Measurements from ENCODE around the gene MRTFA.

DNA sequence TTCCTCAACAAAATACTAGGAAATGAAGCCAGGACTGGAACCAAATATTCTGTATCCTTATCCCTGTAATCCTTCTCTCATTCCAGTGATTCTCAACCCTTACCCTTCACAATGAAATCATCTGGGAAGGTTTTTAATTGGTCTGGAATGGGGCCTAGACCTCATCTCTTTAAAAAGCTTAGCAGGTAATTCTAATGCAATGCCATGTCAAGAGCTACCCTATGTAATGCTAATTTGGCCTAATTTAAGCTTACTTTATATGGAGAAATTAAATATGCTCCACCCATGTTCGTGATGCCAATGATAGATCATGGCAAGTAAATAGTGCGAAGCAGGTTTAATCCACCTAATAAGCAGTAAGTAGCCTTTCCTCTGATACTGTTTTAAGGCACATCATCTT, 164.5 kb downstream of the MRTFA start:
- TF ChIP-seq, protein P1, sequence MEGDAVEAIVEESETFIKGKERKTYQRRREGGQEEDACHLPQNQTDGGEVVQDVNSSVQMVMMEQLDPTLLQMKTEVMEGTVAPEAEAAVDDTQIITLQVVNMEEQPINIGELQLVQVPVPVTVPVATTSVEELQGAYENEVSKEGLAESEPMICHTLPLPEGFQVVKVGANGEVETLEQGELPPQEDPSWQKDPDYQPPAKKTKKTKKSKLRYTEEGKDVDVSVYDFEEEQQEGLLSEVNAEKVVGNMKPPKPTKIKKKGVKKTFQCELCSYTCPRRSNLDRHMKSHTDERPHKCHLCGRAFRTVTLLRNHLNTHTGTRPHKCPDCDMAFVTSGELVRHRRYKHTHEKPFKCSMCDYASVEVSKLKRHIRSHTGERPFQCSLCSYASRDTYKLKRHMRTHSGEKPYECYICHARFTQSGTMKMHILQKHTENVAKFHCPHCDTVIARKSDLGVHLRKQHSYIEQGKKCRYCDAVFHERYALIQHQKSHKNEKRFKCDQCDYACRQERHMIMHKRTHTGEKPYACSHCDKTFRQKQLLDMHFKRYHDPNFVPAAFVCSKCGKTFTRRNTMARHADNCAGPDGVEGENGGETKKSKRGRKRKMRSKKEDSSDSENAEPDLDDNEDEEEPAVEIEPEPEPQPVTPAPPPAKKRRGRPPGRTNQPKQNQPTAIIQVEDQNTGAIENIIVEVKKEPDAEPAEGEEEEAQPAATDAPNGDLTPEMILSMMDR (IDR thresholded peaks at IDR 0.05) = no peak
- no peak for TF ChIP-seq POLR2A (IDR thresholded peaks at IDR 0.05)

Data from uterus (tissue), 2 donors.